K562 (cell line): ENCODE results near the gene ARL6IP1. TPM values are rescaled to one million over a fixed set of nuclear protein-coding genes. Genes with fewer than 3 reads are reported as not detected.

Experiments
- ATAC-seq: fragments of 200-7000 bp; cut with Tn5 transposase; 3 replicates; pipeline ENCODE4 v1.9.1; 2020; ENCODE audit warnings: moderate library complexity
- BruUV-seq: library from RNA; stranded (reverse); fragments of 400-500 nt; replicated peaks from 2 replicates; lab custom pipeline; 2021; lab: Mats Ljungman, UMichigan
- CTCF ChIA-PET: fragments of 300-600 bp; formaldehyde crosslinking; extraction: SDS; loops from one replicate; lab custom pipeline; 2021; ENCODE audit warnings: low intra/inter-chr PET ratio; lab: Yijun Ruan, JAX
- POLR2A ChIA-PET: fragments of 300-600, 350-650 bp; sonication (Branson Sonifier 250); formaldehyde crosslinking; extraction: SDS; loops from one replicate; lab custom pipeline; 2021; ENCODE audit warnings: antibody characterized with exemption, inconsistent platforms; lab: Yijun Ruan, JAX
- DNase-seq, 4 experiments: peaks; one replicate each; pipeline versions ENCODE4 v3.0.0 to v3.0.0-alpha.2; 2011 to 2018; ENCODE audit warnings: low spot score in 3 of 4, mixed read lengths in 3 of 4; ENCODE audit errors: extremely low read depth in 1 of 4
- FAIRE-seq: peaks from 2 replicates; lab custom pipeline; 2011; peaks lifted over from hg19 to GRCh38; lab: Jason Lieb, UNC
- H2AFZ ChIP-seq: 2 replicates; pipeline ENCODE4 v1.6.0; 2011; ENCODE audit warnings: low read depth, low read length, control low read depth, inconsistent platforms
- H3K27ac ChIP-seq: fragments of 200-600 bp; 3 replicates; pipeline ENCODE4 v1.8.0; 2011; ENCODE audit warnings: low read depth, mild to moderate bottlenecking, control low read depth, inconsistent platforms, low read length, moderate library complexity, mixed read lengths; ENCODE audit errors: extremely low read depth
- H3K27me3 ChIP-seq, 2 experiments: fragments of 300-600 bp in 1 of 2; 2 replicates in 1 of 2; 3 replicates in 1 of 2; pipeline versions ENCODE4 v1.6.0 to v1.8.0; 2011; ENCODE audit warnings: inconsistent platforms in 2 of 2, low read length in 2 of 2, mild to moderate bottlenecking in 1 of 2, mixed read lengths in 1 of 2, moderate library complexity in 1 of 2; ENCODE audit not compliant: control insufficient read depth in 2 of 2, insufficient read depth in 2 of 2
- H3K36me3 ChIP-seq: fragments of 300-600 bp; 3 replicates; pipeline ENCODE4 v1.8.0; 2011; ENCODE audit warnings: mild to moderate bottlenecking, low read length, inconsistent platforms; ENCODE audit not compliant: control insufficient read depth, insufficient read depth
- H3K4me1 ChIP-seq, 2 experiments: fragments of 200-600 bp in 1 of 2; replicated peaks in 1 of 2; 2 replicates in 1 of 2; 3 replicates in 1 of 2; pipeline versions ENCODE4 v1.5.1 to v1.8.0; 2011; ENCODE audit warnings: inconsistent platforms in 2 of 2, low read length in 2 of 2, mild to moderate bottlenecking in 1 of 2, mixed read lengths in 1 of 2, moderate library complexity in 1 of 2; ENCODE audit not compliant: control insufficient read depth in 2 of 2, insufficient read depth in 2 of 2
- H3K4me2 ChIP-seq: 2 replicates; pipeline ENCODE4 v1.6.1; 2011; ENCODE audit warnings: low read length, control low read depth, inconsistent platforms, mixed read lengths; ENCODE audit not compliant: insufficient read depth
- H3K4me3 ChIP-seq: fragments of 200-600 bp; sonication (generic), shearing (Covaris generic); 2 replicates; pipeline ENCODE4 v1.5.1; 2016; ENCODE audit warnings: control low read depth, inconsistent platforms
- H3K79me2 ChIP-seq: fragments of 200-600 bp; 3 replicates; pipeline ENCODE4 v1.8.0; 2011; ENCODE audit warnings: low read length, inconsistent platforms; ENCODE audit not compliant: control insufficient read depth, insufficient read depth
- H3K9ac ChIP-seq, 2 experiments: 2 replicates each; pipeline versions ENCODE4 v1.6.0 to v1.6.1; 2011; ENCODE audit warnings: low read depth in 2 of 2, low read length in 2 of 2, control low read depth in 1 of 2, inconsistent platforms in 1 of 2, mild to moderate bottlenecking in 1 of 2, mixed read lengths in 1 of 2; ENCODE audit not compliant: insufficient read depth in 1 of 2
- H3K9me1 ChIP-seq: one replicate; pipeline ENCODE4 v1.6.0; 2011; ENCODE audit warnings: inconsistent platforms, mild to moderate bottlenecking, low read length, moderate library complexity; ENCODE audit not compliant: control insufficient read depth, insufficient read depth
- H3K9me3 ChIP-seq: replicated peaks from 2 replicates; pipeline ENCODE4 v1.5.1; 2011; ENCODE audit warnings: low read depth, low read length, inconsistent platforms; ENCODE audit not compliant: control insufficient read depth, insufficient read depth
- H4K20me1 ChIP-seq: replicated peaks from 2 replicates; pipeline ENCODE4 v1.6.1; 2011; ENCODE audit warnings: low read length, inconsistent platforms, mixed read lengths; ENCODE audit not compliant: control insufficient read depth, insufficient read depth
- NFIX ChIP-seq: fragments of 250-450 bp; sonication (Bioruptor Pico); IDR thresholded peaks from 2 replicates; pipeline ENCODE4 v1.4.0; 2020; ENCODE audit warnings: low read depth, mild to moderate bottlenecking, moderate library complexity
- POLR3A ChIP-seq: IDR thresholded peaks from 2 replicates; pipeline ENCODE4 v1.6.1; 2011; ENCODE audit warnings: borderline replicate concordance, mild to moderate bottlenecking, moderate library complexity; ENCODE audit not compliant: insufficient read length, insufficient read depth; ENCODE audit errors: extremely low read depth
- ZNF277 ChIP-seq: fragments of 250-450 bp; sonication (Bioruptor Pico); IDR thresholded peaks from 2 replicates; pipeline ENCODE4 v1.8.0; 2022; ENCODE audit warnings: inconsistent platforms, mild to moderate bottlenecking, moderate library complexity, borderline replicate concordance
- ZNF707 ChIP-seq: fragments of 250-450 bp; sonication (Bioruptor Pico); conservative IDR thresholded peaks from 2 replicates; pipeline ENCODE4 v1.8.0; 2022; ENCODE audit warnings: inconsistent platforms, mild to moderate bottlenecking, moderate library complexity
- WGBS: fragments of 100-300 bp; shearing (Covaris generic); methylation state at CpG from one replicate; pipeline ENCODE4 v1.1.6; 2016; ENCODE audit warnings: low coverage, mixed read lengths; ENCODE audit not compliant: insufficient coverage; ENCODE audit errors: missing lambda C conversion rate; 5-methylcytosine and 5-hydroxymethylcytosine counted together
- in situ Hi-C: fragments of 300-500 bp; cut with MboI; formaldehyde crosslinking; loops from 4 replicates; pipeline ENCODE4 v1.15.0; 2018; ENCODE audit warnings: inconsistent platforms, mixed read lengths
- intact Hi-C: fragments of 100-400 bp; cut with micrococcal nuclease; formaldehyde crosslinking; loops from 2 replicates; pipeline ENCODE4 v1.14.2; 2022
- polyA plus RNA-seq, 8 experiments: library from polyadenylated mRNA; depleted of rRNA in 4 of 8; stranded (reverse) in 5 of 8; unstranded in 3 of 8; fragments of >200 nt; fragmentation: Nextera tagmentation in 2 of 8; fragmentation: Illumina TruSeq in 1 of 8; extraction: Ambion mirVana in 2 of 8; extraction: Trizol in 1 of 8; gene quantifications; 2 replicates each; pipeline versions ENCODE4 v1.2.1 to v1.2.3, GENCODE V29; 2011 to 2014; ENCODE audit warnings: inconsistent platforms in 1 of 8, missing spikeins in 1 of 8
- total RNA-seq, 7 experiments: library from RNA; depleted of rRNA in 6 of 7; stranded (reverse); fragments of >200 nt in 6 of 7; fragmentation: Illumina TruSeq in 2 of 7; extraction: Trizol in 2 of 7; gene quantifications; 2 replicates each; pipeline versions ENCODE4 v1.2.1 to v1.2.3, GENCODE V29; 2011 to 2021; ENCODE audit warnings: low replicate concordance in 1 of 7

ARL6IP1 gene
- total and polyA plus RNA-seq, 9 of the 15 experiments (the other 6 are each of a cell fraction or from before 2014, with no cell fraction given), result 102 to 391 (median 162) TPM

- H3K4me1 ChIP-seq, result no peaks in the 10 kb centered on the region
- ATAC-seq (no peak), DNase-seq (no peak), FAIRE-seq (no peak)
- H4K20me1 ChIP-seq, result no peaks in the 10 kb centered on the region
- no peak overlapping the region for H3K27ac ChIP-seq
- no peak overlapping the region for H3K4me3 ChIP-seq
- CTCF ChIA-PET, result no interaction called here
- peaks cover 95% of the 10 kb centered on the region for H3K36me3 ChIP-seq
- H3K27me3 ChIP-seq, result no peaks in the 10 kb centered on the region
- no peak overlapping the region for H3K9ac ChIP-seq
- H3K4me2 ChIP-seq, result no peak overlapping the region
- no peak overlapping the region for H2AFZ ChIP-seq
- intact Hi-C loops (no loop called here), in situ Hi-C loops (no loop called here)
- H3K9me3 ChIP-seq, result no peaks in the 10 kb centered on the region
- H3K79me2 ChIP-seq, result no peaks in the 10 kb centered on the region
- TF ChIP-seq ZNF277 (CRISPR knock-in tag) (peak; percentile 84; the same call in 1 of the 2 replicates), NFIX (CRISPR knock-in tag) (peak; percentile 45; the same call in 1 of the 2 replicates), POLR3A (no peak), ZNF707 (CRISPR knock-in tag) (0 out of 2 replicates have a peak, but pooled peaks have one; percentile 55)
- POLR2A ChIA-PET, result interaction anchor here (1.3 kb wide), 1 partner anchor 27 kb away, joined by 3 read pairs; no protein-coding TSS in a partner anchor
- H3K9me1 ChIP-seq, result no peaks in the 10 kb centered on the region
- no TSS peak for BruUV-seq
- WGBS, result 96% methylated on average over 8 of the region's 8 CpGs
Measured at GRCh38 chr16:18832613-18833012, 31.3 kb upstream of the ARL6IP1 start.
